ENCODE measurements around the gene MLN. TPM values are rescaled to one million over a fixed set of nuclear protein-coding genes. Genes with fewer than 3 reads are reported as not detected.

MLN gene
- total RNA-seq, 3 donors from 2014 or later, result not detected

Other genes with a start within 250 kb of the MLN start
- gene BAK1, start 223.7 kb downstream of the MLN start, total RNA-seq, result 10 to 100 TPM in 1 of 3 donors, 1 to 10 TPM in 2; 6.7 to 11.1 (median 7.0) TPM
- 10 to 100 TPM; 18.4 to 40.0 (median 27.7) TPM for gene ITPR3, start 182.7 kb downstream of the MLN start, total RNA-seq
- gene UQCC2, start 92.3 kb downstream of the MLN start, total RNA-seq, result 10 to 100 TPM in 2 of 3 donors, 1 to 10 TPM in 1; 9.9 to 19.7 (median 19.6) TPM
- 1 to 10 TPM in 1 of 3 donors, under 1 TPM in 2; 0.15 to 4.2 (median 0.66) TPM for gene IP6K3, start 57.1 kb downstream of the MLN start, total RNA-seq
- 10 to 100 TPM; 42.2 to 69.1 (median 59.0) TPM for gene LEMD2, start 14.9 kb downstream of the MLN start, total RNA-seq